ENCODE results near the gene CNIH3.
"Not testable (repeated sequence)": the region's sequence is repeated elsewhere in the genome, so short reads cannot be mapped to it uniquely, and the experiment has no call there.

The CNIH3 gene

GRCh38 chr1:224710196-224710595 is 94.1 kb downstream of the CNIH3 start:
- no peaks in the 10 kb centered on the region for H3K36me3 Mint-ChIP-seq (ENCODE audit: low read depth)
- no peaks in the 10 kb centered on the region for H3K9me3 Mint-ChIP-seq
- no peaks in the 10 kb centered on the region for H3K27me3 Mint-ChIP-seq (ENCODE audit: low read depth)
- no peak for TF ChIP-seq CTCF (IDR thresholded peaks at IDR 0.05; ENCODE audit: unreplicated experiment in 3 of 3)
- peaks cover 37% of the 10 kb centered on the region for H3K4me1 Mint-ChIP-seq
- peak overlapping the region in 1 of 3 experiments; percentile 0 for H3K4me3 Mint-ChIP-seq
- peak overlapping the region; percentile 54 to 65 (median 59) for H3K27ac Mint-ChIP-seq

- H3K9me3 Mint-ChIP-seq; H3K4me3 Mint-ChIP-seq; H3K27me3 Mint-ChIP-seq (ENCODE audit: low read depth); H3K27ac Mint-ChIP-seq; H3K36me3 Mint-ChIP-seq (ENCODE audit: low read depth): not testable (repeated sequence)
- peaks cover 37% of the 10 kb centered on the region for H3K4me1 Mint-ChIP-seq
These were observed 95.2 kb downstream of the CNIH3 start for GRCh38 chr1:224711231-224711756.

- no peaks in the 10 kb centered on the region for H3K9me3 Mint-ChIP-seq
- no peak for TF ChIP-seq CTCF (IDR thresholded peaks at IDR 0.05; ENCODE audit: unreplicated experiment in 3 of 3)
- H3K4me1 Mint-ChIP-seq = peaks cover 37% of the 10 kb centered on the region
- no peaks in the 10 kb centered on the region for H3K36me3 Mint-ChIP-seq (ENCODE audit: low read depth)
- no peak overlapping the region for H3K27ac Mint-ChIP-seq
- H3K4me3 Mint-ChIP-seq = no peak overlapping the region
- H3K27me3 Mint-ChIP-seq (ENCODE audit: low read depth) = peaks cover 3% of the 10 kb centered on the region
These were observed 95.8 kb downstream of the CNIH3 start for GRCh38 chr1:224711876-224712275.

- H3K9me3 Mint-ChIP-seq = no peaks in the 10 kb centered on the region
- H3K4me1 Mint-ChIP-seq = peaks cover 34% of the 10 kb centered on the region
- H3K27me3 Mint-ChIP-seq (ENCODE audit: low read depth) = peaks cover 3% of the 10 kb centered on the region
- no peaks in the 10 kb centered on the region for H3K36me3 Mint-ChIP-seq (ENCODE audit: low read depth)
- H3K27ac Mint-ChIP-seq = no peak overlapping the region
- TF ChIP-seq CTCF (IDR thresholded peaks at IDR 0.05; ENCODE audit: unreplicated experiment in 3 of 3) = no peak
- H3K4me3 Mint-ChIP-seq = no peak overlapping the region
These were observed 97.1 kb downstream of the CNIH3 start for GRCh38 chr1:224713228-224713627.

GRCh38 chr1:224714553-224714952 is 98.4 kb downstream of the CNIH3 start:
- Mint-ChIP-seq H3K9me3 (no peaks in the 10 kb centered on the region), H3K27me3 (ENCODE audit: low read depth) (peaks cover 3% of the 10 kb centered on the region), H3K4me3 (no peak overlapping the region), H3K4me1 (peaks cover 24% of the 10 kb centered on the region), H3K27ac (no peak overlapping the region), H3K36me3 (ENCODE audit: low read depth) (no peaks in the 10 kb centered on the region)
- TF ChIP-seq CTCF (IDR thresholded peaks at IDR 0.05; ENCODE audit: unreplicated experiment in 3 of 3) = no peak

GRCh38 chr1:224718470-224719053 is 102.4 kb downstream of the CNIH3 start:
- Mint-ChIP-seq H3K4me3 (no peak overlapping the region), H3K4me1 (peaks cover 22% of the 10 kb centered on the region), H3K27me3 (ENCODE audit: low read depth) (peaks cover 3% of the 10 kb centered on the region), H3K9me3 (no peaks in the 10 kb centered on the region), H3K36me3 (ENCODE audit: low read depth) (no peaks in the 10 kb centered on the region), H3K27ac (no peak overlapping the region)
- TF ChIP-seq CTCF (IDR thresholded peaks at IDR 0.05; ENCODE audit: unreplicated experiment in 3 of 3) = no peak

Data from nephron (organoid).